Vagina (tissue), 2 donors: ENCODE data around the gene DCBLD2. TPM values are rescaled to one million over a fixed set of nuclear protein-coding genes. Genes with fewer than 3 reads are reported as not detected.
"Not testable (repeated sequence)": the region's sequence is repeated elsewhere in the genome, so short reads cannot be mapped to it uniquely, and the experiment has no call there.

ENCODE experiments used
- DNase-seq, 2 donors: peaks; one replicate each; pipeline ENCODE4 v3.0.0-alpha.2; 2017; ENCODE audit errors: extremely low spot score in 2 of 2
- H3K27ac ChIP-seq: fragments of 200-600 bp; sonication (generic); one replicate; pipeline ENCODE4 v1.5.1; 2019
- H3K27me3 ChIP-seq: fragments of 200-600 bp; sonication (generic); one replicate; pipeline ENCODE4 v1.5.1; 2019
- H3K36me3 ChIP-seq, 2 donors: fragments of 200-600 bp; sonication (generic); one replicate each; pipeline ENCODE4 v1.5.1; 2017 to 2019
- H3K4me1 ChIP-seq: fragments of 200-600 bp; sonication (generic); one replicate; pipeline ENCODE4 v1.5.1; 2019
- H3K4me3 ChIP-seq, 2 donors: fragments of 200-600 bp; sonication (generic); 1 replicate in 1 of 2; 2 replicates in 1 of 2; pipeline ENCODE4 v1.5.1; 2016 to 2019
- H3K9me3 ChIP-seq: fragments of 200-600 bp; sonication (generic); one replicate; pipeline ENCODE4 v1.5.1; 2019
- POLR2A ChIP-seq, 2 donors: fragments of 450-650 bp; IDR thresholded peaks; one replicate each; pipeline ENCODE4 v1.6.1; 2017; ENCODE audit warnings: antibody characterized with exemption in 2 of 2, mild to moderate bottlenecking in 2 of 2, moderate library complexity in 2 of 2
- POLR2AphosphoS5 ChIP-seq, 2 donors: sonication (generic); formaldehyde crosslinking; IDR thresholded peaks; one replicate each; pipeline ENCODE4 v1.9.0; 2017; ENCODE audit warnings: antibody characterized with exemption in 2 of 2, mild to moderate bottlenecking in 2 of 2, low read depth in 1 of 2; ENCODE audit not compliant: insufficient read depth in 1 of 2
- intact Hi-C: fragments of 100-400 bp; cut with DNase I; formaldehyde crosslinking; loops from one replicate; pipeline ENCODE4 v1.15.1; 2023
- total RNA-seq: library from RNA; depleted of rRNA; stranded (reverse); fragments of >200 nt; gene quantifications from one replicate; pipeline ENCODE4 v1.2.3, GENCODE V29; 2016
- TF ChIP-seq, protein P1 (sequence below), 3 experiments: fragments of 450-650 bp in 2 of 3; fragments of 200-600 bp in 1 of 3; sonication (generic) in 1 of 3; IDR thresholded peaks; one replicate each; pipeline ENCODE4 v1.5.1; 2017 to 2019; ENCODE audit warnings: antibody characterized with exemption in 3 of 3, mild to moderate bottlenecking in 2 of 3, moderate library complexity in 2 of 3

DCBLD2 gene
- total RNA-seq, 1 donor from 2014 or later: 36.1 TPM

DNA sequence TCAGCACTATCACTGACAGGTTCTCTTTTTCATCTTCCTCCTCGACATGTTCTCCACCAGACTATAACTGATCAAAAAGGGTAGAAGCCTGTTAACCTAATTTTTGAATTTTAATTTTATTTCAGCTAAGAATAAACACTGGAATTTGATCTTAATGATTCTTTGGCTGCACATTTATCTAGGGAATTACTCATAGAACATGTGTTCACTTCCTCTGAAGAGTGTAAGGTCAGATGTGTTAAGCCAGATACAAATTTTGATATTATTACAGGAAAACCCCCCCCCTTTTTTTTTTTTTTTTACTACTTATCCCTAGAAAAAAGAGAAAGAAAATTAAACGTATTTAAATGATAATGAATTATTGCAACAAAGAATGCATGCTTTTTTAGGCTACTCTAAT, 15.0 kb downstream of the DCBLD2 start:
- Histone ChIP-seq H3K4me1 (peaks cover 21% of the 10 kb centered on the region), H3K27me3 (no peaks in the 10 kb centered on the region), H3K36me3 (no peaks in the 10 kb centered on the region), H3K9me3 (no peaks in the 10 kb centered on the region), H3K27ac (no peak overlapping the region), H3K4me3 (no peak overlapping the region)
- DNase-seq: no peak
- TF ChIP-seq, protein P1, sequence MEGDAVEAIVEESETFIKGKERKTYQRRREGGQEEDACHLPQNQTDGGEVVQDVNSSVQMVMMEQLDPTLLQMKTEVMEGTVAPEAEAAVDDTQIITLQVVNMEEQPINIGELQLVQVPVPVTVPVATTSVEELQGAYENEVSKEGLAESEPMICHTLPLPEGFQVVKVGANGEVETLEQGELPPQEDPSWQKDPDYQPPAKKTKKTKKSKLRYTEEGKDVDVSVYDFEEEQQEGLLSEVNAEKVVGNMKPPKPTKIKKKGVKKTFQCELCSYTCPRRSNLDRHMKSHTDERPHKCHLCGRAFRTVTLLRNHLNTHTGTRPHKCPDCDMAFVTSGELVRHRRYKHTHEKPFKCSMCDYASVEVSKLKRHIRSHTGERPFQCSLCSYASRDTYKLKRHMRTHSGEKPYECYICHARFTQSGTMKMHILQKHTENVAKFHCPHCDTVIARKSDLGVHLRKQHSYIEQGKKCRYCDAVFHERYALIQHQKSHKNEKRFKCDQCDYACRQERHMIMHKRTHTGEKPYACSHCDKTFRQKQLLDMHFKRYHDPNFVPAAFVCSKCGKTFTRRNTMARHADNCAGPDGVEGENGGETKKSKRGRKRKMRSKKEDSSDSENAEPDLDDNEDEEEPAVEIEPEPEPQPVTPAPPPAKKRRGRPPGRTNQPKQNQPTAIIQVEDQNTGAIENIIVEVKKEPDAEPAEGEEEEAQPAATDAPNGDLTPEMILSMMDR (IDR thresholded peaks at IDR 0.05): no peak
- no peak for TF ChIP-seq POLR2AphosphoS5 (IDR thresholded peaks at IDR 0.05; ENCODE audit: insufficient read depth in 1 of 2, low read depth in 1 of 2)
- intact Hi-C loops: no loop called here

DNA sequence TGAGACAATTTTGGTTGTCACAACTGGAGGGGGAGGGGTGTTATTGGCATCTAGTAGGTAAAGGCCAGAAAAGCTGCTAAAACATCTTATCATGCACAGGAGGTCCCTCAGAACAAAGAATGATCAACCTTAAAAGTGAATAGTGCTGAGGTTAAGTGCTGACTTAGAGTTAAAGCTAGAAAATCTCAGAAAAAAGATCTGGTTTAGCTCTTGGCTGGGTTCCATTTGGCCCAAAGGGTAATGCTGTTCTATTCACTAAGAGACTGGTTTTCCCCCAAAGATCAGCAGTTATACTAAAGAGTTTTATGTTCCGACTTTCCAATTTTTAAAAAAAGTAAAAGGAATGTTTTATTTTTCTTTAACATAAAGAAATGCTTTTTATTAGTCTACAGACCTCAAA, 15.6 kb downstream of the DCBLD2 start:
- H3K27ac ChIP-seq: no peak overlapping the region
- TF ChIP-seq POLR2AphosphoS5 (IDR thresholded peaks at IDR 0.05; ENCODE audit: insufficient read depth in 1 of 2, low read depth in 1 of 2) (no peak), POLR2A (IDR thresholded peaks at IDR 0.05) (no peak)
- TF ChIP-seq, protein P1 (IDR thresholded peaks at IDR 0.05): no peak
- no peak for DNase-seq
- no peaks in the 10 kb centered on the region for H3K9me3 ChIP-seq
- peaks cover 15% of the 10 kb centered on the region for H3K4me1 ChIP-seq
- no peak overlapping the region for H3K4me3 ChIP-seq
- intact Hi-C loops: no loop called here
- H3K36me3 ChIP-seq: no peaks in the 10 kb centered on the region
- H3K27me3 ChIP-seq: no peaks in the 10 kb centered on the region

DNA sequence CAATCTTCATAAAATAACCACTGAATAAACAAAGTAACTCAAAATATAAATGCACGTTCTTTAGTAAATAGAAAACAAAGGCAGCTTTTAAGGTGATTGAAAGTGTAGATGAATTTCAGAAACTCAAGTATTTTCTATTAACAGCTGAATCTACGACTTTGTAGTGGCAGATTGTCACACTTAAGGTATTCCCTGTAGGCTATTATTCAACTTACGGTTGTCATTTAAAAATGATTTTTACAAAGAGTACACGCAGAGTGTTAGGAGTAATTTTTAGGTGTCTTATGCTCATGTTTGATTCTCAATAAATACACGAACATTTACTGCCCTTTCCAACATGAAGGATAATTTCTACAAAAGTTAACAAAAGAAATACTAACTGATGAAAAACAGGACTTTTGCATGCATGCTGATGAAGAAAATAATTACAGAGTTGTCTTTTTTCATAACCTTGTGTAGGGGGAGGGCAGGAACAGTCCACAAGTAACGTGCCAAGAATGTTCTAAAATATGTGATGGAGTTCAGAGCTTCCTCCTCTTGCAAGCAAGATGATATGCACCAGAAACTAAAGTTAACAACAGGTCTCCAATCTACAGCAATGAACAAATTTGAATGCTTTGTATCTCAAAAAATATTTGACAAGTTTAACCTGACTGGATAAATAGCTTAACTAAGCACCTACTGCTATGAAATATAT, 16.7 kb downstream of the DCBLD2 start:
- intact Hi-C loops: no loop called here
- TF ChIP-seq, protein P1 (IDR thresholded peaks at IDR 0.05): no peak
- TF ChIP-seq POLR2A (IDR thresholded peaks at IDR 0.05) (no peak), POLR2AphosphoS5 (IDR thresholded peaks at IDR 0.05; ENCODE audit: insufficient read depth in 1 of 2, low read depth in 1 of 2) (no peak)

DNA sequence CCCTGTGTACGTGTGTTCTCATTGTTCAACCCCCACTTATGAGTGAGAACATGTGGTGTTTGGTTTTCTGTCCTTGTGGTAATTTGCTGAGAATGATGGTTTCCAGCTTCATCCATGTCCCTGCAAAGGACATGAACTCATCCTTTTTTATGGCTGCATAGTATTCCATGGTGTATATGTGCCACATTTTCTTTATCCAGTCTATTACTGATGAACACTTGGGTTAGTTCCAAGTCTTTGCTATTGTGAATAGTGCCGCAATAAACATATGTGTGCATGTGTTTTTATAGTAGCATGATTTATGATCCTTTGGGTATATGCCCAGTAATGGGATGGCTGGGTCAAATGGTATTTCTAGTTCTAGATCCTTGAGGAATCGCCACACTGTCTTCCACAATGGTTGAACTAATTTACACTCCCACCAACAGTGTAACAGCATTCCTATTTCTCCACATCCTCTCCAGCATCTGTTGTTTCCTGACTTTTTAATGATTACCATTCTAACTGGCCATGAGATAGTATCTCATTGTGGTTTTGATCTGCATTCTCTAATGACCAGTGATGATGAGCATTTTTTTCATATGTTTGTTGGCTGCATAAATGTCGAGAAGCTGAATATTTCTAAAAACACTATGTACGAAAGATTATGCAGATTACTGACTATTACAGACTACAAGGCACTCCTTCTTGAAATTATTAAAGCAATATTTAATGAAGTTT, 18.7 kb downstream of the DCBLD2 start:
- H3K9me3 ChIP-seq, intact Hi-C loops, H3K27me3 ChIP-seq: not testable (repeated sequence)

More for the DNA sequence above, 16.7 kb downstream of the DCBLD2 start:
- no peaks in the 10 kb centered on the region for H3K36me3 ChIP-seq
- H3K27me3 ChIP-seq: no peaks in the 10 kb centered on the region
- no peak for DNase-seq
- H3K27ac ChIP-seq: no peak overlapping the region
- no peak overlapping the region for H3K4me3 ChIP-seq
- H3K4me1 ChIP-seq: peaks cover 15% of the 10 kb centered on the region
- no peaks in the 10 kb centered on the region for H3K9me3 ChIP-seq

DNA sequence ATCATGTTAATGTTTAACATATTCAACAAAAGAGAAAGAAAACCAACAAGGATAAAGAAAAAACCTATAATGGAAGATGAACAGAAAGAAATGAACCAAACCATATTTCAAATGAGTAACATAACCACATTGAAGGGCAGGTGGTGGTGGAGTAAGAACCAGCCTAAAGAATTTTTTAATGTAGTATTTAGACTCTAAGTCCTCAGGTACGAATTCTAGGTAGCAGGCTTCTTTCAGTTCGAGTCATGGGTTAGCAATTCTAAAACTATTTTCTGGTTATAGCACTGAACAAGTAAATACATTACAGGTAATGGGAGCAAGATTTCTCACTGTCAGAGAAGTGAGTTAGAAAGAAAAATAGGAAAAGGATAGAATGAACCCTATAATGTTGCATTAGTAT, 24.4 kb downstream of the DCBLD2 start:
- no peak overlapping the region for H3K27ac ChIP-seq
- DNase-seq: no peak
- intact Hi-C loops: no loop called here

More for the DNA sequence above, 18.7 kb downstream of the DCBLD2 start:
- H3K27ac ChIP-seq, H3K36me3 ChIP-seq, DNase-seq, H3K4me3 ChIP-seq: not testable (repeated sequence)
- peaks cover 15% of the 10 kb centered on the region for H3K4me1 ChIP-seq

More for the DNA sequence above, 24.4 kb downstream of the DCBLD2 start:
- Histone ChIP-seq H3K36me3 (no peaks in the 10 kb centered on the region), H3K9me3 (no peaks in the 10 kb centered on the region), H3K27me3 (no peaks in the 10 kb centered on the region), H3K4me1 (no peaks in the 10 kb centered on the region), H3K4me3 (no peak overlapping the region)
- TF ChIP-seq POLR2A (IDR thresholded peaks at IDR 0.05) (no peak), POLR2AphosphoS5 (IDR thresholded peaks at IDR 0.05; ENCODE audit: insufficient read depth in 1 of 2, low read depth in 1 of 2) (no peak)
- TF ChIP-seq, protein P1 (IDR thresholded peaks at IDR 0.05): no peak
